Hepatocyte (in vitro differentiated cells): Measurements from ENCODE around the gene ROPN1. TPM values are rescaled to one million over a fixed set of nuclear protein-coding genes. Genes with fewer than 3 reads are reported as not detected.

ENCODE experiments used
- DNase-seq: peaks from one replicate; pipeline ENCODE4 v3.0.0-alpha.2; 2016; ENCODE audit warnings: low spot score
- H2AFZ ChIP-seq: fragments of 200-600 bp; sonication (generic); 2 replicates; pipeline ENCODE4 v1.6.0; 2016; ENCODE audit warnings: antibody characterized with exemption, mild to moderate bottlenecking
- H3K27ac ChIP-seq: fragments of 200-600 bp; sonication (generic); 2 replicates; pipeline ENCODE4 v1.5.1; 2016; ENCODE audit warnings: mild to moderate bottlenecking
- H3K27me3 ChIP-seq: fragments of 200-600 bp; sonication (generic); 2 replicates; pipeline ENCODE4 v1.6.1; 2016
- H3K36me3 ChIP-seq: fragments of 200-600 bp; sonication (generic); replicated peaks from 2 replicates; pipeline ENCODE4 v1.5.1; 2016; ENCODE audit warnings: low read depth; ENCODE audit not compliant: insufficient read depth
- H3K4me1 ChIP-seq: fragments of 200-600 bp; sonication (generic); 2 replicates; pipeline ENCODE4 v1.5.1; 2016; ENCODE audit warnings: mild to moderate bottlenecking, moderate library complexity; ENCODE audit not compliant: insufficient read depth
- H3K4me2 ChIP-seq: fragments of 200-600 bp; sonication (generic); 2 replicates; pipeline ENCODE4 v1.6.0; 2016
- H3K4me3 ChIP-seq: fragments of 200-600 bp; sonication (generic); 2 replicates; pipeline ENCODE4 v1.5.1; 2016; ENCODE audit warnings: mild to moderate bottlenecking
- H3K79me2 ChIP-seq: fragments of 200-600 bp; sonication (generic); 2 replicates; pipeline ENCODE4 v1.6.0; 2017; ENCODE audit warnings: mild to moderate bottlenecking
- H3K9me2 ChIP-seq: fragments of 200-600 bp; sonication (generic); replicated peaks from 2 replicates; pipeline ENCODE4 v1.6.0; 2017; ENCODE audit warnings: mild to moderate bottlenecking; ENCODE audit not compliant: insufficient read depth
- H3K9me3 ChIP-seq: fragments of 200-600 bp; sonication (generic); 2 replicates; pipeline ENCODE4 v1.5.1; 2016; ENCODE audit warnings: low read depth, mild to moderate bottlenecking
- H4K20me1 ChIP-seq: fragments of 200-600 bp; sonication (generic); 2 replicates; pipeline ENCODE4 v1.6.0; 2016; ENCODE audit warnings: mild to moderate bottlenecking; ENCODE audit not compliant: insufficient read depth, poor library complexity, severe bottlenecking
- CTCF ChIP-seq: fragments of 200-600 bp; sonication (generic); IDR thresholded peaks from 2 replicates; pipeline ENCODE4 v1.5.1; 2016; ENCODE audit warnings: antibody characterized with exemption, mild to moderate bottlenecking; ENCODE audit not compliant: poor library complexity
- EZH2 ChIP-seq: fragments of 200-600 bp; sonication (generic); IDR thresholded peaks from 2 replicates; pipeline ENCODE4 v1.6.1; 2016; ENCODE audit warnings: antibody characterized with exemption, mild to moderate bottlenecking, borderline replicate concordance
- EZH2phosphoT487 ChIP-seq: fragments of 200-600 bp; sonication (generic); IDR thresholded peaks from one replicate; pipeline ENCODE4 v1.6.1; 2018; ENCODE audit warnings: antibody characterized with exemption, mild to moderate bottlenecking, low read depth, moderate library complexity; ENCODE audit not compliant: unreplicated experiment, severe bottlenecking
- WGBS: methylation state at CpG from one replicate; pipeline ENCODE4 v1.1.6; 2016; ENCODE audit warnings: low lambda C conversion rate; ENCODE audit errors: missing lambda C conversion rate; 5-methylcytosine and 5-hydroxymethylcytosine counted together
- polyA plus RNA-seq: library from polyadenylated mRNA; unstranded; fragments of >200 nt; fragmentation: Nextera tagmentation; extraction: Ambion mirVana; gene quantifications from 2 replicates; pipeline ENCODE4 v1.2.1, GENCODE V29; 2016
- total RNA-seq: library from RNA; depleted of rRNA; stranded (reverse); fragments of >200 nt; gene quantifications from 2 replicates; pipeline ENCODE4 v1.2.3, GENCODE V29; 2014

Gene ROPN1
- total and polyA plus RNA-seq, 2 experiments from 2014 or later = not detected

GRCh38 chr3:123960781-123961507 lies 31.0 kb downstream of the ROPN1 start, which contains the start of gene CCDC14:
CCDC14 (minus strand) TSS chr3:123961229; CDS start chr3:123961173, 56 bp downstream.
- Histone ChIP-seq H3K9me2 (no peaks in the 10 kb centered on the region), H3K27me3 (no peaks in the 10 kb centered on the region), H4K20me1 (no peaks in the 10 kb centered on the region), H3K36me3 (no peaks in the 10 kb centered on the region), H3K9me3 (no peaks in the 10 kb centered on the region), H2AFZ (peak within 1 kb of the TSS; percentile 94), H3K79me2 (peaks cover 19% of the 10 kb centered on the region), H3K4me3 (peak within 1 kb of the TSS; percentile 74), H3K27ac (peak within 1 kb of the TSS; percentile 85), H3K4me2 (peak within 1 kb of the TSS; percentile 85), H3K4me1 (peaks cover 5% of the 10 kb centered on the region)
- 1% methylated on average over 52 of the region's 55 CpGs for WGBS
- TF ChIP-seq EZH2phosphoT487 (no peak), EZH2 (no peak)
- peak; percentile 95 for DNase-seq

- Histone ChIP-seq H3K4me2 (no peak overlapping the region), H3K4me3 (no peak overlapping the region), H3K27ac (no peak overlapping the region), H3K9me2 (no peaks in the 10 kb centered on the region), H3K36me3 (no peaks in the 10 kb centered on the region), H3K27me3 (no peaks in the 10 kb centered on the region), H2AFZ (no peak overlapping the region), H3K4me1 (no peaks in the 10 kb centered on the region), H3K79me2 (peaks cover 4% of the 10 kb centered on the region), H4K20me1 (no peaks in the 10 kb centered on the region), H3K9me3 (no peaks in the 10 kb centered on the region)
- TF ChIP-seq CTCF (no peak), EZH2phosphoT487 (no peak), EZH2 (no peak)
- no peak for DNase-seq
- 77% methylated on average over 4 of the region's 4 CpGs for WGBS
Measured at GRCh38 chr3:123953735-123954134, 38.2 kb downstream of the ROPN1 start.

- no peak for DNase-seq
- Histone ChIP-seq H3K27ac (no peak overlapping the region), H3K4me1 (no peaks in the 10 kb centered on the region), H3K9me2 (no peaks in the 10 kb centered on the region), H3K4me3 (no peak overlapping the region), H3K4me2 (no peak overlapping the region), H3K27me3 (no peaks in the 10 kb centered on the region), H3K79me2 (peaks cover under 1% of the 10 kb centered on the region), H2AFZ (no peak overlapping the region), H3K9me3 (no peaks in the 10 kb centered on the region), H4K20me1 (no peaks in the 10 kb centered on the region), H3K36me3 (no peaks in the 10 kb centered on the region)
- TF ChIP-seq CTCF (no peak), EZH2 (no peak), EZH2phosphoT487 (no peak)
- WGBS = 100% methylated on average over 4 of the region's 4 CpGs
Measured at GRCh38 chr3:123952844-123953520, 38.9 kb downstream of the ROPN1 start.
